ENCODE measurements around the gene BNIP5.
A peak's percentile ranks its signal among the peaks of the same experiment; 100 is the strongest.

Gene BNIP5

GRCh38 chr6:36360241-36361054 lies 23.8 kb upstream of the BNIP5 start:
- no peak for DNase-seq (ENCODE audit: low read depth)
- H3K4me3 ChIP-seq (ENCODE audit: low read depth, low read length): no peak overlapping the region
- TF ChIP-seq CTCF (IDR thresholded peaks at IDR 0.05; ENCODE audit: control insufficient read depth, extremely low read depth, insufficient read depth): peak; percentile 79

- DNase-seq (ENCODE audit: low read depth): no peak
- H3K4me3 ChIP-seq (ENCODE audit: low read depth, low read length): no peak overlapping the region
- TF ChIP-seq CTCF (IDR thresholded peaks at IDR 0.05; ENCODE audit: control insufficient read depth, extremely low read depth, insufficient read depth): no peak
Measured at GRCh38 chr6:36358226-36358915, 21.7 kb upstream of the BNIP5 start.

GRCh38 chr6:36357872-36358225 lies 21.2 kb upstream of the BNIP5 start:
- no peak for DNase-seq (ENCODE audit: low read depth)
- TF ChIP-seq CTCF (IDR thresholded peaks at IDR 0.05; ENCODE audit: control insufficient read depth, extremely low read depth, insufficient read depth): no peak
- no peak overlapping the region for H3K4me3 ChIP-seq (ENCODE audit: low read depth, low read length)

GRCh38 chr6:36355819-36356218 lies 19.1 kb upstream of the BNIP5 start:
- H3K4me3 ChIP-seq (ENCODE audit: low read depth, low read length): no peak overlapping the region
- DNase-seq (ENCODE audit: low read depth): no peak
- no peak for TF ChIP-seq CTCF (IDR thresholded peaks at IDR 0.05; ENCODE audit: control insufficient read depth, extremely low read depth, insufficient read depth)

GRCh38 chr6:36353411-36353915 lies 16.8 kb upstream of the BNIP5 start:
- no peak for TF ChIP-seq CTCF (IDR thresholded peaks at IDR 0.05; ENCODE audit: control insufficient read depth, extremely low read depth, insufficient read depth)
- DNase-seq (ENCODE audit: low read depth): no peak
- no peak overlapping the region for H3K4me3 ChIP-seq (ENCODE audit: low read depth, low read length)

- no peak for DNase-seq (ENCODE audit: low read depth)
- no peak overlapping the region for H3K4me3 ChIP-seq (ENCODE audit: low read depth, low read length)
- TF ChIP-seq CTCF (IDR thresholded peaks at IDR 0.05; ENCODE audit: control insufficient read depth, extremely low read depth, insufficient read depth): no peak
Measured at GRCh38 chr6:36352477-36353157, 15.9 kb upstream of the BNIP5 start.
